GM06990 (cell line): ENCODE results near the gene GNG7.

Experiments used
- DNase-seq: peaks from one replicate; pipeline ENCODE4 v3.0.0-alpha.2; 2011; ENCODE audit not compliant: insufficient read length; ENCODE audit errors: extremely low read depth
- H3K27me3 ChIP-seq: replicated peaks from 2 replicates; pipeline ENCODE4 v1.6.0; 2011; ENCODE audit warnings: low read length; ENCODE audit not compliant: control insufficient read depth, insufficient read depth
- H3K36me3 ChIP-seq: 2 replicates; pipeline ENCODE4 v1.5.1; 2011; ENCODE audit warnings: low read length; ENCODE audit not compliant: control insufficient read depth, insufficient read depth
- H3K4me3 ChIP-seq: replicated peaks from 2 replicates; pipeline ENCODE4 v1.5.1; 2011; ENCODE audit warnings: low read depth, mild to moderate bottlenecking, control low read depth, low read length
- TF ChIP-seq, protein P1 (sequence below): IDR thresholded peaks from 2 replicates; pipeline ENCODE4 v1.5.1; 2011; ENCODE audit warnings: low read length, control low read depth, mild to moderate bottlenecking, inconsistent platforms; ENCODE audit not compliant: insufficient read depth, poor library complexity, severe bottlenecking

Gene GNG7

DNA sequence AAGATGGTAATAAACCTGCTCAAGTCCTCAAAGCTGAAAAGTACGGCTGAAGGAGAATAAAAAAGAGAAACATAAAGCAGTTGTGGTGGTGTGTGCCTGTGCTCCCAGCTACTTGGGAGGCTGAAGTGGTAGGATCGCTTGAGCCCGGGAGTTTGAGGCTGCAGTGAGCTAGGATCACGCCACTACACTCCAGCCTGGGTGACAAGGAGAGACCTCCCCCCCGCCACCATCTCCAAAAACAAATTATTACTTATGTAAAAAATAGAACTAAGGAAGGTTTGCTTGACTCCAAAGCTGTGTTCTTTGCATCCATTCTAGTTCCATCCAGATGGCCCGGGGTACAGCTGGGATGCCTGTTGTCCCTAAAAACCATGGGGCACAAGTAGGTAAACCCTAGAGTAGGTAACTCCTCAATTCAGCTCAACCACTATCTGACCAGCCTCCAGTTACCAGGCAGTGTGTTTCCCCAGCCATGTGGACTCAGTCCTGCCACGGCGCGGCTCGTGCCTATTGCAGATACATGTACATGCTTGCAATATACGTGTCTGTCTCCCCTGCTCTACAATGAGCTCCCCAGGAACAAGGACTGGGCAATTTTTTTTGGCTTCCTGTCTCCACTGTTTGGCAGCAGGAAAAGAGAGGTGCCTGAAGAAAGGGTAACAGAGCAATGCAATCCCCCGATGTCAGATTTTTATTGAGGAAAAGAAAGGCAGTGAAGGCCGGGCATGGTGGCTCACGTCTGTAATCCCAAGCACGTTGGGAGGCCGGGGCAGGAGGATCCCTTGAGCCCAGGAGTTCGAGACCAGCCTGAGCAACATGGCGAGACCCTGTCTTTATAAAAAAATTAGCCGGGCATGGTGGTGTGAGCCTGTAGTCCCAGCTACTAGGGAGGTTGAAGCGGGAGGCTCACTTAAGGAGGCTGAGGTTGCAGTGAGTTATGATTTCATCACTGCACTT lies 101.3 kb downstream of the GNG7 start:
- TF ChIP-seq, protein P1, sequence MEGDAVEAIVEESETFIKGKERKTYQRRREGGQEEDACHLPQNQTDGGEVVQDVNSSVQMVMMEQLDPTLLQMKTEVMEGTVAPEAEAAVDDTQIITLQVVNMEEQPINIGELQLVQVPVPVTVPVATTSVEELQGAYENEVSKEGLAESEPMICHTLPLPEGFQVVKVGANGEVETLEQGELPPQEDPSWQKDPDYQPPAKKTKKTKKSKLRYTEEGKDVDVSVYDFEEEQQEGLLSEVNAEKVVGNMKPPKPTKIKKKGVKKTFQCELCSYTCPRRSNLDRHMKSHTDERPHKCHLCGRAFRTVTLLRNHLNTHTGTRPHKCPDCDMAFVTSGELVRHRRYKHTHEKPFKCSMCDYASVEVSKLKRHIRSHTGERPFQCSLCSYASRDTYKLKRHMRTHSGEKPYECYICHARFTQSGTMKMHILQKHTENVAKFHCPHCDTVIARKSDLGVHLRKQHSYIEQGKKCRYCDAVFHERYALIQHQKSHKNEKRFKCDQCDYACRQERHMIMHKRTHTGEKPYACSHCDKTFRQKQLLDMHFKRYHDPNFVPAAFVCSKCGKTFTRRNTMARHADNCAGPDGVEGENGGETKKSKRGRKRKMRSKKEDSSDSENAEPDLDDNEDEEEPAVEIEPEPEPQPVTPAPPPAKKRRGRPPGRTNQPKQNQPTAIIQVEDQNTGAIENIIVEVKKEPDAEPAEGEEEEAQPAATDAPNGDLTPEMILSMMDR: no peak
- Histone ChIP-seq H3K4me3 (no peak overlapping the region), H3K36me3 (peaks cover 2% of the 10 kb centered on the region), H3K27me3 (no peaks in the 10 kb centered on the region)
- no peak for DNase-seq

DNA sequence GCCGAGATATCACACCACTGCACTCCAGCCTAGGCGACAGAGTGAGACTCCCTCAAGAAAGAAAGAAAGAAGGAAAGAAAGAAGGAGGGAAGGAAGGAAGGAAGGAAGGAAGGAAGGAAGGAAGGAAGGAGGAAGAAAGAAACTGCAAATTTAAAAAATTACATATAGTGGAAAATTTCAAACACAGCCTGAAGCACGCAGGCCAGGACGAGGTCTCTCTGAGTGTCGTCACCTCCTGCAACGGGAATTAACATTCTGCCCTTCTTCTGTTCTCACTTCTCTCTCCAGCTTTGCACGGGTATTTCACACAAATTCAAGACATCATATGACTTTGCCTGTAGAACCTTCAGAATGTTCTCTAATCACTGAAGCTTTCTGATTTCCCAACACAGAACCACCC lies 108.2 kb downstream of the GNG7 start:
- Histone ChIP-seq H3K4me3 (no peak overlapping the region), H3K27me3 (no peaks in the 10 kb centered on the region), H3K36me3 (no peaks in the 10 kb centered on the region)
- no peak for DNase-seq
- TF ChIP-seq, protein P1: no peak

DNA sequence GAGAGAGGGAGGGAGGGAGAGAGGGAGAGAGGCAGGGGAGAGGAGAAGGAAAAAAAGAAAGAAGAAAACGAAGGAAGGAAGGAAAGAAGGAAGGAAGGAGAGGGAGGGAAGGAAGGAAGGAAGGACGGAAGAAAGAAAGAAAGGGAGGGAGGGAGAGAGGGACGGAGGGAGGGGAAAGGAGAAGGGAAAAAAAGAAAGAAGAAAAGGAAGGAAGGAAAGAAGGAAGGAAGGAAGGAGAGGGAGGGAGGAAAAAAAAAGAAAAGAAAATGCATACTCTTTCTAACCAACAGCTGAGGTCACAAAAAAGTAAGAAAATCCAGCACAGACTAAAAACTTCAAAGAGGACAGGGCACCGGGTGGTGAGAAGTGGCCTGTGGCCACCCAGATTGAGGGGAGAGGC lies 109.7 kb downstream of the GNG7 start:
- TF ChIP-seq, protein P1: no peak
- no peak for DNase-seq
- H3K36me3 ChIP-seq: no peaks in the 10 kb centered on the region
- H3K4me3 ChIP-seq: no peak overlapping the region
- no peaks in the 10 kb centered on the region for H3K27me3 ChIP-seq

DNA sequence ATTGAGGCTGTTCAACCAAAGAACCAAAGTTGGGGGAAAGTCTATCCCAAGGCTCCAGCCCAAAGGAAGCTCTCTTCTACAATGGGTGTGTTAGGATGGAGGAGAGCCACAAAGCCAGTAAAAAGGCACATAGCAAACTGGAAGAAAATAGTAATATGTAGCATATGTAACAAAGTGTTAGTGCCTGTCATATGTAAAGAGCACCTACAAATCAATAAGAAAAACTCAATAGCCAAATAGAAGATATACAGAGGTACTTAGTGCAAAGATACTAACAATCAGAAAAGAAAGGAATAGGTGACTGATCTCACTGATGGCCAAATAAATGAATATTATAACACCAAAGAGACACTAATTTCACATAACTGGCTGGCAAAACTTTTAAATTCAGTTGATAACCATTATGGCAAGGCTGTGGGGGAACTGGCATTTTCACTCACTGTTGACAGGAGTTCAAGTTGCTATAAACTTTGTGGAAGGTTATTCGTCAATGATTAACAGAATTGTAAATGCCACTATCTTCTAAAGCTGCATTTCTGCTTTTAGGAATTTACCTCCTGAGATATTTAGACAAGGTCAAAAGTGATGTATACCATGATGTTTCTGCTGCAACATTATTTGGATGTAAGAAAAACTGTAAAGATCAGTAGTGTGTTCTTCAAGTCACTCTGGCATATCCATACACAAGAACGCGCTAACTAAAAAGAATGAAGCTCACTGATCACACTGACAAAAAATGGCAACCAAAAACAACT lies 110.8 kb downstream of the GNG7 start:
- H3K4me3 ChIP-seq: no peak overlapping the region
- TF ChIP-seq, protein P1: no peak
- no peaks in the 10 kb centered on the region for H3K27me3 ChIP-seq

DNA sequence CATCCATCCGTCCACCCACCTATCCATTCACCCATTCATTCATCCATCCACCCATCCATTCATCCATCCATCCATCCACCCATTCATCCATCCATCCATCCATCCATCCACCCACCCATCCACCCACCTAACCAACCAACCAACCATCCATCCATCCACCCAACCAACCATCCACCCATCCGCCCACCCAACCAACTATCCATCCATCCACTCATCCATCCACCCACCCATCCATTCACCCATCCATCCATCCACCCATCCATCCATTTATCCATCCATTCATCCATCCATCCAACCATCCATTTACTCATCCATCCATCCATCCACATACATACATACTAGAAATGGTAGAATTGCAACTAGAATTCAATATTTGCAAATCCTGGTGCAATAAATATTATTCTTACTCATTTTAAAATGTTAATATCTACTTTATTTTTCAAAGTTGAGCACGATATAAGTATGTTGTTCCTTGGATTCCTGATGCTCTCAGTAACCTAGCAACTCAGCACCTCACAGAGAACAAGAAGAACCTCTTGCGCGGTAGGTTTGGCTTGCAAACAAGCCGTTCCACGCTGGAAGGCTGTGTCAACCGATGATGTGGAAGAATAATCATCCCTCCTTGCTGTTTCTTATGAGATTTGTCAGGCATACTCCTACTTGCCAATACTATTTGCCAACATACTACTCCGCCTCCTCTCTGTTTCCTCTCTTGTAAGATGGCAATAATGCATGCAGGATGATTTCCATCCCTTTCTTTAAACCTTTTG lies 111.7 kb downstream of the GNG7 start:
- no peaks in the 10 kb centered on the region for H3K27me3 ChIP-seq
- peaks cover 3% of the 10 kb centered on the region; the same call in 1 of the 2 replicates for H3K36me3 ChIP-seq
- no peak overlapping the region for H3K4me3 ChIP-seq
- TF ChIP-seq, protein P1: no peak
- no peak for DNase-seq

More for the DNA sequence above, 110.8 kb downstream of the GNG7 start:
- H3K36me3 ChIP-seq: peaks cover 3% of the 10 kb centered on the region; the same call in 1 of the 2 replicates
- DNase-seq: no peak
